Measurements from ENCODE around the gene POMGNT1.

DNA sequence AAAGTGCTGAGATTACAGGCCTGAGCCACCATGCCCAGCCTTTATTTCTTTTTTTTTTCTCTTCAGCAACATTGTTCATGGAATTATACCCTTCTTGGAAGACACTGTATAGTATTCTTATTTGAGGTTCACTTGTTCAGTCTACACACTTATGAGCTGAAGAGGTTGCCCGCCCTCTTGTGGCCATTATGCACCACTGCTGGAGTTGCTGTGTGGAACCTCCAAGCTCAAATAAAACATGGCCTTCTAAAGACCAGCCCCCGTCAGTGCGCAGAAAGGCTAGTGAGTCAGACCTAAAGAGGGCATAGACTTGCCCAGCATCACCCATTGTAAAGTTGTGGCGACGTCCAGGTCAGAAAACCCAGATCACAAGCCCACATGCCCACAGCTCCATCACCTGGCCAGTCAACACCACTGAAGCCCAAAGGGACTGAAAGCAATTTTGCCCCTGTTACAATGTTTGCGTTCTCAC, 25.3 kb upstream of the POMGNT1 start:
- no peak for TF ChIP-seq EP300 (IDR thresholded peaks at IDR 0.05)
- TF ChIP-seq CTCF (IDR thresholded peaks at IDR 0.05), result peak; percentile 84 to 88 (median 87)
